ENCODE results near the gene RALBP1.

GRCh38 chr18:9575558-9575957 is 100.2 kb downstream of the RALBP1 start:
- TF ChIP-seq POLR2A (IDR thresholded peaks at IDR 0.05; ENCODE audit: low read depth, low read length) (no peak), RAD21 (IDR thresholded peaks at IDR 0.05; ENCODE audit: low read length) (peak; percentile 90), CTCF (conservative IDR thresholded peaks at IDR 0.05; ENCODE audit: low read depth, low read length) (peak; percentile 92), BHLHE40 (IDR thresholded peaks at IDR 0.05; ENCODE audit: low read depth, low read length) (no peak), RCOR1 (IDR thresholded peaks at IDR 0.05; ENCODE audit: insufficient replicate concordance, low read length) (no peak), CEBPB (IDR thresholded peaks at IDR 0.05; ENCODE audit: low read depth, low read length) (peak; percentile 64), MXI1 (IDR thresholded peaks at IDR 0.05; ENCODE audit: borderline replicate concordance, low read depth, low read length) (no peak), RFX5 (IDR thresholded peaks at IDR 0.05; ENCODE audit: low read depth, low read length) (0 out of 2 replicates have a peak, but pooled peaks have one; percentile 47), USF2 (IDR thresholded peaks at IDR 0.05; ENCODE audit: low read depth, low read length) (no peak), SMC3 (IDR thresholded peaks at IDR 0.05; ENCODE audit: low read depth, low read length) (peak; percentile 88), FOS (IDR thresholded peaks at IDR 0.05; ENCODE audit: low read depth, low read length) (no peak), MAZ (IDR thresholded peaks at IDR 0.05; ENCODE audit: borderline replicate concordance, low read depth, low read length) (no peak), MAFK (IDR thresholded peaks at IDR 0.05; ENCODE audit: low read depth, low read length) (no peak), CHD1 (IDR thresholded peaks at IDR 0.05; ENCODE audit: low read depth, low read length) (0 out of 2 replicates have a peak, but pooled peaks have one; percentile 35)
